Mesenteric fat pad (tissue), 1 donor: ENCODE measurements around the gene DBH. TPM values are rescaled to one million over a fixed set of nuclear protein-coding genes. Genes with fewer than 3 reads are reported as not detected.
"Not testable (repeated sequence)": the region's sequence is repeated elsewhere in the genome, so short reads cannot be mapped to it uniquely, and the experiment has no call there.

Experiments
- DNase-seq: peaks from one replicate; pipeline ENCODE4 v3.0.0-alpha.2; 2020; ENCODE audit warnings: low spot score
- total RNA-seq: library from RNA; stranded (reverse); fragmentation: NEBNext Ultra II Directional; extraction: Animal tissue kit (Norgen Biotek cat#: 25700); gene quantifications from one replicate; pipeline ENCODE4 v1.2.1, GENCODE V29; 2021
- donor health status: DM: yes; HTN: yes; CAD: no.

Gene DBH
- total RNA-seq, 1 donor from 2014 or later, result not detected

DNA sequence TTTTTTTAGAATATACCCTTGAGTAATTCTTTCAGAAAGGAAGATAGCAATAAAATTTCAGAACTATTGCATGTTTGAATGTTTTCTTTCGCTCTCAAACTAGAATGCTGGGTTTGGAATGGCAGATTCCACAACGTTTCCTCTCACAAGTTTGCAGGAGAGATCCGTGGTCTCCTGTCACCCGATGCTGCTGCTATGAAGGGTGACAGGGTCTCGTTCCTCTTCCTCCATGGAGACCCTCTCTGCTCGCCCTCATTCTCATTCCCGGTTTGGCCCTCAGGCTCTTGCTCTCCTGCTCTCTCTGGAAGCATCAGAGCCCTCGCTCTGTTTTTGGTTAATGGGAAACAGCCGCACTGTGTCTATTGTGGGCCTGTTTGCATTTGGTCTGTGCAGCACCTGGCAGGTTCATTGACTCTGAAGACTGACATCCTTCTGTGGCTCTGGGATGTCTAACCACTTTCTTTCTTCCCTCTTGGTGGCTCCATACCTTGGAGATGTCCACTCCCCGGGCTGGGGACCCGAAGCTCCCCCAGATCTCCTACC lies 14.4 kb upstream of the DBH start:
- DNase-seq, result no peak

DNA sequence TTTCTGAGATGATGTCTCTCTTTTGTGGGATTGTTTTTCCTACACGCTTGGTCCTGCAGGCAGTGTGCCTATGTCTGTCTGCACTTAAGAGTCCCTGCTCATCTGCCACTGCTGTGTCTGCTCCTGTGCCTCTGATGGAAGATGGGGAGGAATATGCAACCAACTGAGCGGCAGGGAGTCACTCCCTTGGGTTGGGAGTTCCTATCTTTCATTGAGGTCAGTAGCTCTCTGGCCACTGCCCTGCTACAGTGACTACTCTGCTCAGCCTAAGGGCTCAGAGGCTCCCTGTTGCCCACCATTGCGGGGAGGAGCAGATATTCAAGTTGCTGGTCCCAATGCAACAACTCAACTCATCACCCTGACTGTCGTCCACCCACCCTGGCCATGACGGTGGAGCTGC lies 13.6 kb upstream of the DBH start:
- no peak for DNase-seq

GRCh38 chr9:133626008-133626407 lies 10.2 kb upstream of the DBH start:
- DNase-seq, result not testable (repeated sequence)

- no peak for DNase-seq
Observed at GRCh38 chr9:133627341-133627740, 8.8 kb upstream of the DBH start.

DNA sequence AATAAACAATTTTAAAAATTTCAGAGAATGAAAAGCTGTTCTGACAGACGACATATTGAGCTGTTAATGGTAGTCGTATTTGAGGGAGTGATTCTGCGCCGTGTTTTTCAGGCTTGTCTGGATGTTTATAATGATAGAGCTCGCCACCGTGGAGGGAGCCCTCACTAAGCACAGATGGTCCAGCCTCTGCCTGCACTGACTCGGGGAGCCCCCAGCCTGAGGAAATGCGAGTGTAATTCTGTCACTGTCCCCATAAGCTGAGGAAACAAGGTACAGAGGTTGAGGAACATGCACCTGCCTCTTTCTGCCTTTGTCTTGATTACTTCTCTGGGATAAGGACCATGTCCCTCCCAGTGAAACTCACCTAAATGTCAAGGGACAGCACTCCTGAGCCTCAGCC lies 7.4 kb upstream of the DBH start:
- no peak for DNase-seq

DNA sequence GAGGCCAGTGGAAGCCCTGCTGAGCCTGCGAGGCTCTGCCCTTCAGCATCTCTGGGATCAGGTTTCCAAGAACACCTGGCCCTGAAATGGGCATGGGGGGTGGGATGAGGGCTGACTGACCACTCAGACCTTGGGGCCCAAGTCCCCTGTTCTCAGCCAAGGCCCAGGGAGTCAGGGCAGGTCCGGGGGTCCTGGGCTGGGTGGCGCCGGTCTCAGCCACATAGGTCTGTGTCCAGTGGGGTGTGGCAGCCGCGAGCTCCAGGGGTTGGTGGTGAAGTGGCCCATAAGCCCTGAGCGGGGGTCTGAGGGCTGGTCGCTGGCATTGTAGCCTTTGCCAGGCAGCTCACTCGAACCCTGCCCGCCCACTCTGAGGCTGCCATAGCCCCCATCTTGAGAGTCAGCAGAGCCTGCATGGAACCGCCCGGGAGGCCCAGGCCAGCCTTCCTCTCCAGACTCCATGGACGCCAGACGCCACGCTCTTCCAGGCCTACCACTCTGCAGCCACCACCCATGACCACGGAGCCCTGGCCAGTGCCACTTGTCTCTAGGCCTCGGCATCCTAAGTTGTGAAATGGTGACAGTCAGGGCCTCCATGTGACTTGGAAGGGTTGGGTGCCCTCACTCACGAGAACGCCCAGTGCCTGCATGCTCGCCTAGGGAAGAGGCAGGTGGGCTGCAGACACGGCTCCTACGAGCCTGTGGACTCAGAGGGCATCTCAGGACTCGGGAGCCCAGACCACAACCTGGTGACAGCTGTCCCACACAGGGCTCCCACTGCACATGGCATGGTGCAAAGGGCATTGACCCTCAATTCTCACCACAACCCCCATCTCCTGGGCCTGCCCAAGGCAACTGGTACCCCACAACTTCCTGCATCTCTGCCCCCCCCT lies 6.7 kb upstream of the DBH start:
- no peak for DNase-seq

GRCh38 chr9:133631111-133631510 lies 5.1 kb upstream of the DBH start:
- DNase-seq, result no peak

GRCh38 chr9:133632806-133633680 lies 3.1 kb upstream of the DBH start:
- no peak for DNase-seq

DNA sequence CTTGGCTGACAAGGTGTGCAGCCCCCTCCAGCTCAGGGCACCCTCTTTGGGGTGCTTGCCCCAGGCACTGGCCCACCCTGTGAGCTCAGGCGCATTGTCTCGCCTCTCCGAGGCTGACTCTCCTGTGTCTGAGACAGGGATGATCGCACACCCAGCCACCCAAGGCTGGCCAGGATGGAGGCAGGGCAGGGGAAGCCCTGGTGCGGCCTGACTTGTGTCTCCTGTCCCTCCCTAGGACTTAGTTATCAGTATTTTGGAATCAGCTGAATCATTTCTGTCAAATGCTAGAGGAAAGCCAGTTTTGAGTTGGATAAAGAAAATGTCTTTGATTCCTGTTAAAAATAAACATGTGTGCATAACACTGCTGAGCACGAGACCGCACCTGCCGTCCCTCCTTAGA lies 2.5 kb upstream of the DBH start:
- no peak for DNase-seq

DNA sequence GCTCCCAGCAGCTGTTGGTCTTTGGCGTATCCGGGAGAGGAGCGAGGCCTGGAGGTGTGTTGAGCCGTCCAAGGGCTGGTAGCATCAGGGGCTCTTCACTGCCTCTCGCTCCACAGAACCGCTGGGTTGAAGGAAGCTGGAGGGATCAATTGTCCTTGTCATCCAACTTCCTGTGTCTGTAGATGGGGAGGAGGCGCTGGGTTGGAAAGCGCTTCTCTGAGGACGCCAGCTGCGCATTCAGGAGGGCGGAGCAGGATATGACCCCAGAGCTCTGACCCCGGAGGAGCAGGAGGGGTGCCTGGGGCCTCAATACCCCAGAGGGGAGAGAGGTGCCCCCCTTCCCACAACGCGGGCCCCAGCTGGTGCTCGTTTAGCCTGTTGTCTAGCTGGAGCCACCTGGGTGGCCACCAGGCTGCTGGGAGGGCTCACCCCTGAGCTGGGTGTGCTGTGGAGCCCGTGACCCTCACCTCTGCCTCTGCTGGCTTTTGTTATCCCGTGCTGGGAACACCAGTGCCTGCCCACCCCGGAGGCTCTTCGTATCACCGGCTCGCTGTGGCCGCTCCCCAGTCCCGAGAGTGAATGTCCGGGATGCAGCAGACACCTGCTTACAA lies 2.0 kb upstream of the DBH start:
- DNase-seq, result no peak

- no peak for DNase-seq
Observed at GRCh38 chr9:133635098-133635497, 1.1 kb upstream of the DBH start.

DNA sequence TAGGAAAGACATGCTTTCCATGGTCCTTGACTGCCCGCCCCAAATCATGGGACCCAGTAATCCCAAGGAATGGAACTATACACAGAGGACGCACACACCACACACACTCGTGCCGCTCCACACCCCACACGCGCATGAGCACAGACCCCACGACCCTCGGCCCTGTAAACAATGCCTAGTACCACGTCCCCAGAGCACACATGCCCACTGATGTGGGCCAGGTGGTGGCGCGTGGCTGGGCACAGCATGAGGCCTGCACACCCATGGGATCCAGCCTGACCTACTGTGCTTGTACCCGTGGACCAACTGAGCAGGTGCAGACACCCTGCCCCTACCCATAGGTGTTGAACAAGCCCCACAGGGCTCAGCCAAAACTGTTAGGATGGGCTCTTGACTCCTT lies 739 bp downstream of the DBH start:
- DNase-seq, result no peak

GRCh38 chr9:133637451-133638055 lies 1.4 kb downstream of the DBH start:
- no peak for DNase-seq

GRCh38 chr9:133638076-133638475 lies 1.9 kb downstream of the DBH start:
- DNase-seq, result no peak

- DNase-seq, result no peak
Observed at GRCh38 chr9:133638711-133639110, 2.5 kb downstream of the DBH start.

DNA sequence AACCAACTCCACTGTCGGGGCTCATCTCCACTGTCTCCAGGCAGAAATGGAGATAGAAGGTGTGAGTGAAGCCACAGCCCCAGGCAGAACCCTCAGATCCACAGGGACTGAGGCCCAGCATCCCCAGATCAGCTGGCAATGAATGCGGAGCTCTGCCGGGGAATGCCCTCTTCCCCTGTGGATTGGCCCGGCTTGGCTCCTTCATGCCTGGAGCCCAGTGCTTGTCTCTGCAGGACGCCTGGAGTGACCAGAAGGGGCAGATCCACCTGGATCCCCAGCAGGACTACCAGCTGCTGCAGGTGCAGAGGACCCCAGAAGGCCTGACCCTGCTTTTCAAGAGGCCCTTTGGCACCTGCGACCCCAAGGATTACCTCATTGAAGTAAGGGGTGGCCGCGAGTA lies 3.5 kb downstream of the DBH start:
- no peak for DNase-seq

- DNase-seq, result no peak
Observed at GRCh38 chr9:133640160-133640559, 4.0 kb downstream of the DBH start.

- no peak for DNase-seq
Observed at GRCh38 chr9:133640580-133641395, 4.6 kb downstream of the DBH start.

DNA sequence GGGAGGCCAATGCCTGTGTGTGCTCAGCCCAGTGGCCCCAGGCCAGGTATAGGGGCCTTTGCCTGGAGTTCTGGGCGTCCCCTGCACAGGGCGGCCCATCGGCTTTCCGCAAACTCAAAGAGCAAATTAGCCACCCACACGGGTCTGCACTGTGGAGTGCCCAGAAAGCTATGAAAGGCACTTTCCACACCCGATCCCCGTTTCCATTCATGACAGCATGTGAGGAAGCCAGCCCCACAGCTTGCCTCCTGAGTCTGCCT lies 5.2 kb downstream of the DBH start:
- DNase-seq, result no peak

GRCh38 chr9:133641861-133642595 lies 5.9 kb downstream of the DBH start:
- DNase-seq, result no peak
